Stimulated activated CD4-positive, alpha-beta T cell treated with anti-CD3 and anti-CD28 coated beads, Interleukin-1b, Interleukin-23, amount 100 ng/mL, for 24 hours (primary cell): ENCODE measurements around the gene SBK1.

Experiments used
- DNase-seq, 4 experiments: peaks; one replicate each; pipeline ENCODE4 v3.0.0-alpha.2; 2020; ENCODE audit warnings: low read depth in 4 of 4, low spot score in 1 of 4

The SBK1 gene

DNA sequence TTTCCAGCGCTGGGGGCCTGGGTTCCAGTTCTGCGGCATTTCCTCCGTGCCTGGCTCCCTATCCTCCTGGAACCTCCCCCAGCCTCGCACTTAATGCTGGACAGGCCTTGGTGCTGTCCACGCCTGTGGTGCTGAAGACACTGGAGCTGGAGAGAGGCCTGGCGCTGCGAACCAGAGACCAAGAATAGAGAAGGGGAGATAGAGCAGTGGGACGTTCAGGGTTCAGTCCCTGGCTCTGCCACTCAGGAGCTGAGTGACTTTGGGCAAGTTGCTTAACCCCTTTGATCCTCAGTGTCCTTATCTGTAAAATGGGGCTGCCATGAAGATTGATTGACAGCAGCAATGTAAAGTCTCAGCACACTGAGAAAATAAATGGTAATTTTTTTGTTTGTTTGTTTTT lies 11.9 kb downstream of the SBK1 start:
- DNase-seq = no peak

DNA sequence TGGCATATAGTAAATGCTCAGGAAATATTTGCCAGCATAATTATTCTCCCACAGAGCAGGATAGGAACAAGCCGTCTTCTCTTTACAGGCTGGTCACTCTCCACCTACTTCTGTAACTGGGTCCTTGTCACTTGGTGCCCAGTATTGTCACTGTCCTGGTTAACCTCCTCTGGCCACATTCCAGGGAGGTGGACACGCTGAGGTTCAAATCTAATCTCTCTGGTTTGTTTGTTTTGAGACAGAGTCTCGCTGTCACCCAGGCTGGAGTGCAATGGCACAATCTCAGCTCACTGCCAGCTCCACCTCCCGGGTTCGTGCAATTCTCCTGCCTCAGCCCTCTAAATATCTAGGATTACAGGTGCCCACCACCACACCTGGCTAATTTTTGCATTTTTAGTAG lies 15.6 kb downstream of the SBK1 start:
- no peak for DNase-seq

DNA sequence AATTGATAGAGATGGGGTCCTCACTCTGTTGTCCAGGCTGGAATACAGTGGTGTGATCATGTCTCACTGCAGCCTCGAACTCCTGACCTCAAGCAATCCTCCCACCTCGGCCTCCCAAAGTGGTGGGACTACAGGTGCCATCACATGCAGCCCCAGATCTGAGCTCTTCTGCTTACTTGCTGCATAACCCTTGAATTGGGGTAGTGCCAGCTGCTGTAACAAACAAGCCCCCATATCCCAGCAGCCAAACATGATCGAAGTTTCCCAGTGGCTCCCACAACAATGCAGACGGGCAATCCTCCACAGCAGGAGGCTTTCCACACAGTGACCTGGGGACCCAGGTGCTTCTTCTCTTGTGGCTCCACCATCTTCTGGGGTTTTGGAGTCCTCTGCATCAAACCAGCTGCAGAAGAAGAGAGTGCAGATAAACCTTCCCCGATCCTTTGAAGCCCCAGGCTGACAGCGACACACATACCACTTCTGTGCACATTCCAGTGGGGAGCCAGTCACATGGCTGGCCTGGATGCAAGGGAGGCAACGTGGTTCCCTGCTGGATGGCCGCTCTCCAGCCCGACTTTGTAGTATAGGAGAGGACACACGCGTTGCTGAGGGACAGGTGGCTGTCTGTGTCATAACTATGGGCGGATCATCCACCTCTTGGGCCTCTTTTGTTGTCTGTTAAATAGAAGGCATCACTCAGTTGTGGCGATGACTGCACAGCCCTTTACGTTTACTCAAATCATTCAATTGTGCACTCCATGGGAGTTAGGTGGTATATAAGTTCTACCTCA lies 16.7 kb downstream of the SBK1 start:
- DNase-seq = no peak

- DNase-seq = peak; percentile 53 to 78 (median 60)
Measured at GRCh38 chr16:28309811-28310311, 17.5 kb downstream of the SBK1 start.

DNA sequence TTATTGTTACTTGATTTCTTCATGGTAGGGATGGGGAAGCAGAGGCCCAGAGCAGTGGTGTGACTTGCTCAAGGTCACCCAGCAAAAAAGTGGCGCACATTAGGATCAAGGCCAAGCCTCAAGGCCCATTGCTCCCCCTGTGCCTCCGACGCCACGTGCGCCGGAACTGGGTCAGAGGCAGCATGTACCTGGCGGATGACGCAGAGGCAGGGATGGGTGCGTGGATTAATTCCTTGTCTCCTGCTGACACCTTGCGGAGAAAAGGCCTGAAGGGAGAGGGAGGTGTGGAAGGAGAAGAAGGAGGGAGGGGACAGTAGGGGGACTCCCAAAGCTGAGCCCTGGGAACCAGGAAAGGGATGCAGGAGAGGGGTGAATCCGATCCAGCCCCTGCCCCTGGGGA lies 18.5 kb downstream of the SBK1 start:
- DNase-seq = no peak

DNA sequence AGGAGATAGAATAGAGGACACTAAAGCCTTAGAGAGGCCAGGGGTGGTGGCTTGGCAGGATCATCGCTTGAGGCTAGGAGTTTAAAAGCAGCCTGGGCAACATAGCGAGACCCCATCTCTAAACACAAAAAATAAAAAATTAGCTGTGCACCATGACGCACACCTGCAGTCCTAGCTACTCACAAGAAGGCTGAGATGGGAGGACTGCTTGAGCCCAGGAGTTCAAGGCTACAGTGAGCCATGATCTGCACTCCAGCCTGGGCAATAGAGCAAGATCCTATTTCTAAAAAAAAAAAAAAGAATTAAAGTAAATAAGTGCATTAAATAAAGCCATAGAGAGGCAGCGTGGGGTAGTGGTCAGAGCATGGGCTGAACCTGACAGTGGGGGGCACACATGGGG lies 19.1 kb downstream of the SBK1 start:
- DNase-seq = no peak

- DNase-seq = no peak
Measured at GRCh38 chr16:28311913-28312312, 19.6 kb downstream of the SBK1 start.

DNA sequence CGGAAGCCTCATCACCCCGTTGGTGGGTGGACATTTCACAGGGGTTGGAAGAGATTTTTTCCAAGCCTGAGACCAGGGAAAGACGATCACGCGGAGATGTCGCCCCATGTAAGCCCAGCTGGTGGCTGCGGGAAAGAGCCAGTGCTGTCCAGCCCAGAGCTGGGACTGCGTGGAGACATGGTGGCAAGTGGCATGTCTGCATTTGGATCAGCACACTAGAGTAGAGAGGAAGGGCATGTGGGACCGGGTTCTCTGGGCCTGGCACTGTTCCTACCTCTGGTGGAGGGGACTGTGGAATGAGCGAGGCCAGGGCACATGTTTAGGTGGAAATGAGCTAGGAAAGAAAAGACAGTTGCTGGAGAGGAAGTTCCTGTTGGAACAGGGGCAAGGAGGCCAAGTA lies 20.0 kb downstream of the SBK1 start:
- no peak for DNase-seq

DNA sequence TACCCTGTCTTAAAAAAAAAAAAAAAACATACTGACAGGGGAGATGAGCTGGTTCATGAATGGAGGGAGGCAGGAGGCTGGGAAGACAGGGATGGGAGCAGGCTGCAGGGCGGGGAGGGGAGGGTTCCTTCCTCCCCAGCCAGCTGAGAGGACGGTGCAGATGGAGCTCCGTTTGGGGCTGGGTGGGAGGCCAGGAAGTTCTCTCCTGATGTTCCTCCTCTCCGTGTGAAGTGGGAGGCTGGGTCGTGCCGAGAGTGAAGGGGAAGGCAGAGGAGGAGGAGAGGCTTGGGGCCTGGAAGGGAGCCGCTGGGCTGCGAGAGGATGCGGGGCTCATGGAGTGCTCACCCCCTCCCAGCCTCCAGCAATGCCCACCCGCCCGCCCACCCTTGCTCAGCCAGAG lies 21.3 kb downstream of the SBK1 start:
- DNase-seq = no peak

DNA sequence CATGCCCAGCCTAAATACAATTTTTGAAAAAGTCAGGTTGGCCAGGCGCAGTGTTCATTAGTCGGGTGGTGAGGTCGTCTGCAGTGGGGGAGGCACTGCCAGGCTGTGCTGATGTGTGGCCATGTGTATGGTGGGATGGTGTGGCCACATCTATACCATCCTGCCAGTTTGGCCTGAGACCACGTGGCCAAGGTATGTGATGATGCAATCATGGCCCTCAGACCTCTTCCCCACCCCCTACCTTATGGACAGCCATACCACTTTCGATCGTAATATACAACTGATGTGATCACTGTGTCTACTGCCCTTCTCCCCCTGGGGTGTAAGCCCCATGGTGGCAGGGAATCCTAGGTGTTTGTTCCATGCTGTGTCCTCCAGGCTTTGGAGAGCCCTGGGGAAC lies 23.7 kb downstream of the SBK1 start:
- no peak for DNase-seq

DNA sequence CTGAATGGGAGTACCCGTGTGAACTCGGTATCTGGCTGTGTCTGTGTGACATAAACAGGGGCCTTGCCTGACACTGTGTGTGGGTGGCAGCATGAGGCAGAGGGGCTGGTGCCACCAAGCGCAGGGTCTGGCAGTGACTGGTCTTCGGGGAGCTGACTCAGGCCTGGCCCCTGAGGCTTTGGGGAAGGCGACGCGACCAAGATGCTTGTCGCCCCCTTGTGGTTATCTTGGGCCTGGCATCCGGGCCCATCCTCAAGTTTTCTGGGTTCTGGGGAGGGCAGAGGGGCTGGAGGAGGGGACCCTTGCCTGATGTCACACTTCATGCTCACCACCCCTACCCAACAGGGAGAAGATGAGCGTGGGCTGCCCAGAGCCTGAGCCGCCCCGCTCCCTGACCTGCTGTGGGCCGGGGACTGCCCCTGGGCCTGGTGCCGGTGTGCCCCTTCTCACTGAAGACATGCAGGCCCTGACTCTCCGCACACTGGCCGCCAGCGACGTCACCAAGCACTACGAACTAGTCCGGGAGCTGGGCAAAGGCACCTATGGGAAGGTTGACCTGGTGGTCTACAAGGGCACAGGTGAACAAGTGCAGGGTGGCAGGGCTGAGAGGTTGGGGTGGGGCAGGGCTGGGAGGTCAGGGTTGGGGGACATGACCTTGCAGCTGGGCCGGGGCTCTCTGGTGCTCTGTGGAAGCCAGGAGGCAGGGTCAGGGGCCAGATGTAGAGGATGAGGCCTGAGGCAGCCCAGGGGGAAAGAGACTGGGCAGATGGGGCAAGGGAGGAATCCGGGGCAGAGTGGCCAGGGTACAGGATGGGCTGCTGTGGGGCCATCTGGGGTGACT lies 24.9 kb downstream of the SBK1 start:
- DNase-seq = peak; percentile 46 to 67 (median 58)

DNA sequence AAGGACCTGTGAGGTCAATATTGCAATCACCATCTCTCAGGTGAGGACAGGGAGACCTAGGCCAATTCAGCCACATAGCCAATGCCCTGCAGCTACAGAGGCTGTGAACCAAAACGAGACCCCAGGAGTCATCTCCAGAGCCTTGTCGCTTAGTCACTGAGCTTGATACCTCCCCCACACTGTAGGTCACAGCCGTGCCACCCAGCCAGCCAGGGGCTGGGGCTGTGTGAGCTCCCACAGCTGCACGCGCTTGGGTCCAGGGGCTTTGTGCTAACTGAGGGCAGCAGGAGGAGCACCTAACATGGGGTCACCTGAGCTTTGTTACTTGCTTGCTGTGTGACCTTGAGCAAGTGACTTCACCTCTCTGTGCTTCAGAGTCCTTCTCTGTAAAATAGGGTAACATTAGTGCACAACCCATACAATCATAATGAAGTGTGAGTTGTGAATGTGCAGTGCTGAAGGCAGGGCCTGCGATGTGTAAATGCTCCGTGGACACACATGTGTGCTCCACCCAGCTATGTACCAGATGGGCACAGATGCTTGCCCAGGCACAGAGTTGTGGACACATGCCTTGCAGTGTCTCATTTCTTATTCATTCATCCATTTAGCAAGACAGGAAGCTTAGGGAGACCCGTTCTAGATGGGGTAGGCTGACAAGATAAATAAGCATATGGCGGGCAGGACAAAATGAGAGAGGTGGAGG lies 25.9 kb downstream of the SBK1 start:
- no peak for DNase-seq

DNA sequence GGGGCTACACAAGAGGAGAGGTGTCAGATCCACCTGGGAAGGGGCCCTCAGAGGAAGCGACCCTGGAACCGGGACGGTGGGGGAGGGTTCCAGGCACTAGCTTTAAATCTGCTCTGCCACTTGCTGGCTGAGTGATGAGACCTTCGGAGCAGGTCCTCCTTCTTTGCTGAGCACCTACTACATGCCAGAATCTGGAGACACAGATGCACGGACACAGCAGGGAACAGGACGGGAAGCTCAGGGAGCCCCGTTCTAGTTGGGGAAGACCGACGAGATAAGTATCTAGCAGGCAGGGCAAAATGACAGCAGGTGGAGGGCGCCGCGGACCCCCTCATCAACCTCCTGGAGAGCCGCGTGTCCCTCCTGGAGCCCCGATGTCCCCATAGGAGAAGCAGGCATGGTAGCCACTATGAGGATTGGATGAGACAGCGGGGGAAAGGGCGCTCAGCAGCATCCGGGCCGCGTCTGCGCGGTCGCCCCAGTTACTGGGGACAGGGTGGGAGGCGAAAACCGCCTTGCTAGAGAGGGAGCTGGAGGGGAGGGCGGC lies 27.2 kb downstream of the SBK1 start:
- DNase-seq = no peak

GRCh38 chr16:28320023-28320561 lies 27.8 kb downstream of the SBK1 start:
- DNase-seq = no peak

DNA sequence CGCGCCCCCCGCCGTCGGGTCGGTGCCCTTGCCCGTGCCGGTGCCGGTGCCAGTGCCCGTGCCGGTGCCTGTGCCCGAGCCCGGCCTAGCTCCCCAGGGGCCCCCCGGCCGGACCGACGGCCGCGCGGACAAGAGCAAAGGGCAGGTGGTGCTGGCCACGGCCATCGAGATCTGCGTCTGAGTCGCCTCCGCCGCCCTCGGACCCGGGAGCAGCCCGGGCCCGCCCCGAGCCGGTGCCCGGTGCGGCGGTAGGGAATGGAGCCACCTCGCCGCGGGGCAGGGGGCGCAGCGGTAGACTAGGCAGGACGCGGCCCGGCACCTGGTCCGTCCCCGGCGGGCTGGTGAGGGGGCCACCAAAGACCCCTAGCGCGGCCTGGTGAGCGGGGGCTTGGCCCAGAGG lies 28.4 kb downstream of the SBK1 start:
- no peak for DNase-seq

DNA sequence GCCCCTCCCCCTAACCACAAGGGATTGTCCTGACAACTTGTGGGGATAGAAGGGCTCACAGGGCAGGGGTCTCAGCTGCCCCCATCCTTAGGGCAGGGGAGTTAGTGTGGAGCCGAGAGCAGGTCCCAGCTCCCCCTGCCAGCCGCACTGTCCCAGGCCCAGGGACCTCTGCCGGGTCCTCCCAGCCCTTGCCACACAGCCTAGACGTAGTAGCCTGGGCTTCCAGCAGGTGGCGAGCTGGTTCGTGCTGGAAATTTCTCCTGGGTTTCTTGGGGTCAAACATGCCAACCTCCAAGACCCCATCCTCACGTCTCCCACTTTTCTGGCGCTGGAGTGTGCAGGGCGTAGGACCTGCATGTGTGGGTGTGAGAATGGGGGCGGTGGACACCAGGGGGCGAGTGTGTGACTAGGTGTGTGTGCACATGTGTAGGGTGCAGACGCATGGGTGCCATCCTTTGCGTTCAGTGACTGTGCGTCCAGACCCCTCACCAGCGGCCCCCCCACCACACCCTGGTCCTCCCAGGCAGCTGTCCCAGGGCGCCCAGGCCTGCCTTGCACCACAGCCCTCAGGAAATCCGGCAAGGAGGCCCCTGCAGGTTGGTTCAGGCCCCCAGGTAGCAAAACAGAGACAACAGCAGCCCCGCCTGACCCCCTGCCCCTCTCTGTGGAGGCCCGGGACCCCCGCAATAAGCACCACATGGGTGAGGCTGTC lies 29.5 kb downstream of the SBK1 start:
- peak in 1 of 4 experiments; percentile 20 for DNase-seq

DNA sequence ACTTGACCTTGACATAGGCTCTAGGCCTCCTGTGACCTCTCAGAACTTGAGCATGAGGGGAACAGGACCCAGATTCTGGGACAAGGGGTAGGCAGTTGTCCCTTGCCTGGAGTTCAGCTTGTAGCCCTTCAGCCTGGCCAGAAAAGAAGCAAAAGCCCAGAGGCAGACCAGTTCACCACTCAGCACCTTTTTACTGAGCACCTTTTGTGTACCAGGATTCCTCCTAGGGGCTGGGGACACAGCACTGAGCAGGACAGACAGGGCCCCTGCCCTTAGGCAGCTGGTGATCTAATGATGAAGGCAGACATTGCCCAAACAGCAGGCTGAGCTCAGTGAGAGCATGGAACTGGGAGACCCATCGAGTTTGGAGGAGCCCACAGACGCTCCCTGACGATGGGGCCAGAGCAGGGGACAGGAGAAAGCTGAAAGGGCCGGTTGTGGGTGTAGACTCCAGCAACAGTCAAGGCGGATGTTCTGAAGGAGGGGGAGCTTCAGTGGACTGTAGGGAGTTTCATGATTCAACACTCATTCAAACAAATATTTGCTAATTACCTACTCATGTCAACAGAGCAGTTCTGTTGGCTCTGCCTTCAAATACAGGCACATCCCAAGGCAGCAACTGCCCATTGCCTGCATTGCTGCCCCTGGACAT lies 32.0 kb downstream of the SBK1 start:
- DNase-seq = no peak

DNA sequence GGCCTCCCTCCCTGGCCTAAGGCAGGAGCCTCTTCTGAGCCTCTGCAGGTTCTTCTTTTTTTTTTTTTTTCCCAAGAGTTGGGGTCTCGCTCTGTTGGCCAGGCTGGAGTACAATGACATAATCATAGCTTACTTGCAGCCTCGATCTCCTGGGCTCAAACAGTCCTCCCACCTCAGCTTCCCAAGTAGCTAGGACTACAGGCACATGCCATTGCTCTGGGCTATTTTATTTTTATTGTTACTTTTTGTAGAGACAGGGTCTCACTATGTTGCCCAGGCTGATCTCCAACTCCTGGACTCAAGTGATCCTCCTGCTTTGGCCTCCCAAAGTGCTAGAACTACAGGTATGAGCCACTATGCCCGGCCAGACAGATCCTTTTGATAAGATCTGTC lies 32.6 kb downstream of the SBK1 start:
- DNase-seq = no peak

- peak; percentile 38 to 54 (median 49) for DNase-seq
Measured at GRCh38 chr16:28326881-28327610, 34.7 kb downstream of the SBK1 start.
